Measurements from ENCODE around the gene EML4. TPM values are rescaled to one million over a fixed set of nuclear protein-coding genes. Genes with fewer than 3 reads are reported as not detected.

The EML4 gene
- polyA plus RNA-seq, 1 experiment, result 81.0 TPM

DNA sequence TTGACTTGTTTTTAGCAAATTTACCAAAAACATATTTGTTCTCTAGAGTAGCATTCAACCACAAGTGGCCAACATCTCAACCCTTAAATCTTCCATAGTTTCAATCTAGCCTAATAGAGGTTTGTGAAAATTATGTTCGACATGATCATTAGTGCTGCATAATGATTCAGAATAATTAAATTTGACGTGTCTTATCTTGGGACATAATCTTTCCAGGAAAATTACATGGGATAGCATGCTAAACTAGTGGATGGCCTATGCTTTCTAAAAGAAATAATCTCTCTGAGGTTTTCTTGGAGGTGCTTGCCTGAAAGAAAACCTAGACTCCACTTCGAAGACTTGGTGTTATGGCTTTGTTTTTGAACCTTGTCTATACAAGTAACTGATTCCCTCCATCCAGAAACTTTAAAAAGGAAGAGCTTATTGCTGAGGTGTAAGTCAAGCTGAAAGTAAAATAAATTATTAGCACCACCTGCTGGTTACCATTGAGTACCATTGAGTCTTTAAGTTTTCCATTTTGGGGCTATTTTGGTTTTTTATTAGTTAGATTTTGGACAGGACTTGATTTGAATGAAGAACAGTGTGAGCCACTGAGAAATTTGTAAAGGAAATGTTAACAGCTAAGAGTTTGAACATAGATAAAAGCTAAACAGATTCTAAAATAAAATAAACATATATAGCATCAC, 159.1 kb downstream of the EML4 start:
- POLR2A ChIA-PET, result interaction anchor here (0.6 kb wide), 1 partner anchor 13 kb away, joined by 3 read pairs; no protein-coding TSS in a partner anchor

GRCh38 chr2:42328923-42329322, 159.8 kb downstream of the EML4 start:
- Histone ChIP-seq H3K27ac (ENCODE audit: low read depth, low read length) (no peak overlapping the region), H3K4me3 (ENCODE audit: low read depth, low read length) (no peak overlapping the region), H3K9me3 (ENCODE audit: control insufficient read depth, insufficient read depth, low read length) (no peaks in the 10 kb centered on the region), H3K27me3 (ENCODE audit: control insufficient read depth, insufficient read depth, low read length) (no peaks in the 10 kb centered on the region)
- ChIA-PET CTCF (interaction anchor here (0.7 to 5.3 kb wide), 32 partner anchors 9 to 488 kb away, joined by 3 to 105 read pairs (median 4); no protein-coding TSS in a partner anchor), POLR2A (interaction anchor here (0.6 kb wide), 1 partner anchor 14 kb away, joined by 3 read pairs; no protein-coding TSS in a partner anchor)
- no peak for TF ChIP-seq CTCF (IDR thresholded peaks at IDR 0.05; ENCODE audit: low read depth, low read length)
- DNase-seq (ENCODE audit: low read depth, low spot score), result no peak

More for the DNA sequence above, 159.1 kb downstream of the EML4 start:
- CTCF ChIA-PET, result interaction anchor here (0.7 to 5.3 kb wide), 33 partner anchors 8 to 487 kb away, joined by 3 to 105 read pairs (median 4); no protein-coding TSS in a partner anchor
- Histone ChIP-seq H3K27me3 (ENCODE audit: control insufficient read depth, insufficient read depth, low read length) (no peaks in the 10 kb centered on the region), H3K4me3 (ENCODE audit: low read depth, low read length) (no peak overlapping the region), H3K9me3 (ENCODE audit: control insufficient read depth, insufficient read depth, low read length) (no peaks in the 10 kb centered on the region), H3K27ac (ENCODE audit: low read depth, low read length) (no peak overlapping the region)
- no peak for DNase-seq (ENCODE audit: low read depth, low spot score)
- TF ChIP-seq CTCF (IDR thresholded peaks at IDR 0.05; ENCODE audit: low read depth, low read length), result peak; percentile 54

DNA sequence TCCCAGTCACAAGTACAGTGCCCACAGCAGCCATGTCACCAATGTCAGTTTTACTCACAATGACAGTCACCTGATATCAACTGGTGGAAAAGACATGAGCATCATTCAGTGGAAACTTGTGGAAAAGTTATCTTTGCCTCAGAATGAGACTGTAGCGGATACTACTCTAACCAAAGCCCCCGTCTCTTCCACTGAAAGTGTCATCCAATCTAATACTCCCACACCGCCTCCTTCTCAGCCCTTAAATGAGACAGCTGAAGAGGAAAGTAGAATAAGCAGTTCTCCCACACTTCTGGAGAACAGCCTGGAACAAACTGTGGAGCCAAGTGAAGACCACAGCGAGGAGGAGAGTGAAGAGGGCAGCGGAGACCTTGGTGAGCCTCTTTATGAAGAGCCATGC, 160.6 kb downstream of the EML4 start:
- no peak for TF ChIP-seq CTCF (IDR thresholded peaks at IDR 0.05; ENCODE audit: low read depth, low read length)
- Histone ChIP-seq H3K27ac (ENCODE audit: low read depth, low read length) (no peak overlapping the region), H3K4me3 (ENCODE audit: low read depth, low read length) (no peak overlapping the region), H3K27me3 (ENCODE audit: control insufficient read depth, insufficient read depth, low read length) (no peaks in the 10 kb centered on the region), H3K9me3 (ENCODE audit: control insufficient read depth, insufficient read depth, low read length) (no peaks in the 10 kb centered on the region)
- CTCF ChIA-PET, result interaction anchor here (1.5 to 5.3 kb wide), 10 partner anchors 9 to 476 kb away, joined by 3 to 105 read pairs (median 10); no protein-coding TSS in a partner anchor
- POLR2A ChIA-PET, result no interaction called here
- DNase-seq (ENCODE audit: low read depth, low spot score), result no peak

DNA sequence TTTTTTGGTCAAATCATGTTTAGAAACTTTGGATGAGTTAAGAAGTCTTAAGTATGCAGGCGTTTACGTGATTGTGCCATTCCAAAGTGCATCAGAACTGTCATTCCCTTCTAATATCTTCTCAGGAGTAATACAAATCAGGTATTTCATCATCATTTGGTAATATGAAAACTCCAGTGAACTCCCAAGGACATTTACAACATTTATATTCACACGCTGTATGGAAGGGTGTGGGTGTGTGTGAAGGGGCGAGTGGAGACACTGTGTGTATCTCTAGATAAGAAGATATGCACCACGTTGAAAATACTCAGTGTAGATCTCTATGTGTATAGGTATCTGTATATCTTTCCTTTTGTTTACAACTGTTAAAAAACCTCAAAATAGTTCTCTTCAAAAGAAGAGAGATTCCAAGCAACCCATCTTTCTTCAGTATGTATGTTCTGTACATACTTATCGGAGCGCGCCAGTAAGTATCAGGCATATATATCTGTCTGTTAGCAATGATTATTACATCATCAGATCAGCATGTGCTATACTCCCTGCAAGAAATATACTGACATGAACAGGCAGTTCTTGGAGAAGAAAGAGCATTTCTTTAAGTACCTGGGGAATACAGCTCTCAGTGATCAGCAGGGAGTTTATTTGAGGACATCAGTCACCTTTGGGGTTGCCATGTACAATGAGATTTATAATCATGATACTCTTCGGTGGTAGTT, 162.6 kb downstream of the EML4 start:
- H3K9me3 ChIP-seq (ENCODE audit: control insufficient read depth, insufficient read depth, low read length), result no peaks in the 10 kb centered on the region
- POLR2A ChIA-PET, result no interaction called here
- no peak for DNase-seq (ENCODE audit: low read depth, low spot score)
- no peak overlapping the region for H3K4me3 ChIP-seq (ENCODE audit: low read depth, low read length)
- no peak overlapping the region for H3K27ac ChIP-seq (ENCODE audit: low read depth, low read length)
- H3K27me3 ChIP-seq (ENCODE audit: control insufficient read depth, insufficient read depth, low read length), result no peaks in the 10 kb centered on the region
- no peak for TF ChIP-seq CTCF (IDR thresholded peaks at IDR 0.05; ENCODE audit: low read depth, low read length)
- CTCF ChIA-PET, result interaction anchor here (1.1 kb wide), 1 partner anchor 236 kb away, joined by 3 read pairs; no protein-coding TSS in a partner anchor

- no peak for TF ChIP-seq CTCF (IDR thresholded peaks at IDR 0.05; ENCODE audit: low read depth, low read length)
- Histone ChIP-seq H3K9me3 (ENCODE audit: control insufficient read depth, insufficient read depth, low read length) (no peaks in the 10 kb centered on the region; the same call in 1 of the 2 replicates), H3K27ac (ENCODE audit: low read depth, low read length) (no peak overlapping the region), H3K27me3 (ENCODE audit: control insufficient read depth, insufficient read depth, low read length) (no peaks in the 10 kb centered on the region), H3K4me3 (ENCODE audit: low read depth, low read length) (no peak overlapping the region)
- CTCF ChIA-PET, result interaction anchor here (1.1 kb wide), 1 partner anchor 237 kb away, joined by 3 read pairs; no protein-coding TSS in a partner anchor
- POLR2A ChIA-PET, result no interaction called here
- DNase-seq (ENCODE audit: low read depth, low spot score), result no peak
These were observed 163.4 kb downstream of the EML4 start for GRCh38 chr2:42332575-42332974.
